Measurements from ENCODE around the gene NFKB1.
"Not testable (repeated sequence)": the region's sequence is repeated elsewhere in the genome, so short reads cannot be mapped to it uniquely, and the experiment has no call there.

NFKB1 gene, protein sequence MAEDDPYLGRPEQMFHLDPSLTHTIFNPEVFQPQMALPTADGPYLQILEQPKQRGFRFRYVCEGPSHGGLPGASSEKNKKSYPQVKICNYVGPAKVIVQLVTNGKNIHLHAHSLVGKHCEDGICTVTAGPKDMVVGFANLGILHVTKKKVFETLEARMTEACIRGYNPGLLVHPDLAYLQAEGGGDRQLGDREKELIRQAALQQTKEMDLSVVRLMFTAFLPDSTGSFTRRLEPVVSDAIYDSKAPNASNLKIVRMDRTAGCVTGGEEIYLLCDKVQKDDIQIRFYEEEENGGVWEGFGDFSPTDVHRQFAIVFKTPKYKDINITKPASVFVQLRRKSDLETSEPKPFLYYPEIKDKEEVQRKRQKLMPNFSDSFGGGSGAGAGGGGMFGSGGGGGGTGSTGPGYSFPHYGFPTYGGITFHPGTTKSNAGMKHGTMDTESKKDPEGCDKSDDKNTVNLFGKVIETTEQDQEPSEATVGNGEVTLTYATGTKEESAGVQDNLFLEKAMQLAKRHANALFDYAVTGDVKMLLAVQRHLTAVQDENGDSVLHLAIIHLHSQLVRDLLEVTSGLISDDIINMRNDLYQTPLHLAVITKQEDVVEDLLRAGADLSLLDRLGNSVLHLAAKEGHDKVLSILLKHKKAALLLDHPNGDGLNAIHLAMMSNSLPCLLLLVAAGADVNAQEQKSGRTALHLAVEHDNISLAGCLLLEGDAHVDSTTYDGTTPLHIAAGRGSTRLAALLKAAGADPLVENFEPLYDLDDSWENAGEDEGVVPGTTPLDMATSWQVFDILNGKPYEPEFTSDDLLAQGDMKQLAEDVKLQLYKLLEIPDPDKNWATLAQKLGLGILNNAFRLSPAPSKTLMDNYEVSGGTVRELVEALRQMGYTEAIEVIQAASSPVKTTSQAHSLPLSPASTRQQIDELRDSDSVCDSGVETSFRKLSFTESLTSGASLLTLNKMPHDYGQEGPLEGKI

GRCh38 chr4:102500696-102501446 lies at the start of gene NFKB1:
Gene NFKB1 (plus strand): TSS chr4:102501359. CDS start chr4:102525519, 24,160 bp downstream.
- DNase-seq, result peak; percentile 36 to 61

GRCh38 chr4:102452854-102453253 lies 48.3 kb upstream of the NFKB1 start:
- no peak for DNase-seq

DNA sequence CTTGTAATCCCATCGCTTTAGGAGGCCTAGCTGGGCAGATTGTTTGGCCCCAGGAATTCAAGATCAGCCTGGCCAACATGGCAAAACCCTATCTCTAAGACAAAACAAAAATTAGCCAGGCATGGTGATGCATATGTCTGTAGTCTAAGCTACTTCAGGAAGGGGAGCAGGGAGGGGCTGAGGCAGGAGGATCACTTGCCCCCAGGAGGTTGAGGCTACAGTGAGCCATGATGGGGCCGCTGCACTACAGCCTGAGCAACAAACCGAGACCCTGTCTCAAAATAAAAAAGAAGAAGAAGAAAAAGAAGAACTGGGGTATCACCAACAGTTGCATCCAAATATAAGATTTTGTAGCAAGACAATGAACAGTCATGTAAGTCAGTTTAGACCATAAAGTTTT lies 47.3 kb upstream of the NFKB1 start:
- no peak for DNase-seq

DNA sequence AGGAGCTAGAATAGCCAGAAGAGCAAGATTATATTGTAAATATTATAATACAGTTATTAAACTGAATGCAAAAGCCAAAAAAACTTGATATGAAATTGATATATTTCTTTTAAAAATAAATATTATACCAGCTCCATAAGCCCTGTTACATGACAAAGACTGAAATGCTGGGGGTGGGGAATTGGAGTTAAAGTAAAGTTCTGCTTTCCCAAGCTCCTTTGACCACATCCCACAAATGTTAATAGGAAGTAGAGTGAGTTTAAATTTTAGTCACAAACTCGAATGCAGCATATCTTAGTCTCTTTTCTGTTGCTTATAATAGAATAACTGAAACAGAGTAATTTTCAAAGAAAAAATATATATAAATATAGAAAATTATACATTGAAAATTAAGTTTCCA lies 46.9 kb upstream of the NFKB1 start:
- DNase-seq, result no peak

DNA sequence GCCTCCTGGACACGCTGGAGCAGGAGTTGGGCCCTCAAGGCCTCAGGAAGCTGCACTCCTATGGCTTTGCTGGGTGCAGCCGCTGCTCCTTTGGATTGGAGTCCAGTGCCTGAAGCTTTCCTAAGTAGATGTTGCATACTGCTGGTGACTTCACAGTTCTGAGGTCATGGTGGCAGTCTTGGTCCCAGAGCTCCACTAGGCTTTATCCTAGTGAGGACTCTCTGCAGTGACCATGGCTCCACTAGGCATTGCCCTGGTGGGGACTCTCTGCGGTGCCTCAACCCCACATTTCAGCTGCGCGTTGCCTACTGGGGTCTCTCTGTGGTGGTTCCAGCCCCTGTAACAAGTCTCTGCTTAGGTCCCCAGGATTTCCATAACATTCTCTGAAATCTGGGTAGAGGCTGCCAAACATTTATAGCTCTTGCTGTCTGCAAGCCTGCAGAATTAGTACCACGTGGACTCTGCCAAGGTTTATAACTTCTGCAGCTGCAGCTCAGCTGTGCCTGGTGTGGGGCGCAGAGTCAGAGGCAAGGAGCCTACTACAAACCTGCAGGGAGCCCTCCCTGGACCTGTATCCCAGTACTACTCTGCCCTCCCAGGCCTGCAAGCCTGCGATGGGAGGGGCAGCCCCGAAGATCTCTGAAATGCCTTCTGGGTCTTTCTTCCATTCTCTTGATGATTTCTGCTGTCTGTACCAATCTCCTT lies 46.0 kb upstream of the NFKB1 start:
- DNase-seq, result no peak

DNA sequence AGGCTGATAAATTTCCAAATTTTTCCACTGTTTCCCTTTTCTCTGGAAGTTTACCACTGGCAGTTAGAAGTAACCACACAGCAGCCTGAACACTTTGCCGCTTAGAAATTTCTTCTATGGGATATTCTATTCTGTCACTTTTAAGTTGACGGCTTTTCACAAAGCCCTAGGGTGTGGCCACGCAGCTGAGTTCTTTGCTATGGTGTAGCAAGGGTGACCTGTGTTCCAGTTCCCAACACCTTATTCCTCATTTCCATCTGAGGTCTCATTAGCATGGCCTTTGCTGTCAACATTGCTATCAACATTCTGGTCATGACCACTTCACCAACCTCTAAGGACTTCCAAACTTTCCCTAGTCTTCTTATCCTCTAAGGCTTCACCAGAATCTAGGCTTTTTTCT lies 45.4 kb upstream of the NFKB1 start:
- DNase-seq, result no peak

DNA sequence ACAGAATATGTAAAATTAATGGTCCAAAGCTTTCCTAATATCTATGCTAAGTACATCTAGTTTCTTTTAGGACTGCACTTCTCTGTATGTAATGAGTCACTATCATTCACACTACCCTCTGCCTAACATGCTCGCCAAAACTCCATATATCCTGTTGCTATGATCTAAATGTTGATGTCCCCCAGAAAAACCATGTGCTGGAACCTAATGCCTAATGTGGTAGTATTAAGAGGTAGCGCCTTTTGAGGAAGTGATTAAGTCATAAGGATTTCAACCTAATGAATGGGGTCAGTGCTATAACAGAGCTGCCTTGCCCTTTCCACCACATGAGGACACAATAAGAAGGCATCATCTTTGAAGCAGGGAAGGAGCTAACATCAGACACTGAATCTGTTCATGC lies 34.9 kb upstream of the NFKB1 start:
- no peak for DNase-seq

DNA sequence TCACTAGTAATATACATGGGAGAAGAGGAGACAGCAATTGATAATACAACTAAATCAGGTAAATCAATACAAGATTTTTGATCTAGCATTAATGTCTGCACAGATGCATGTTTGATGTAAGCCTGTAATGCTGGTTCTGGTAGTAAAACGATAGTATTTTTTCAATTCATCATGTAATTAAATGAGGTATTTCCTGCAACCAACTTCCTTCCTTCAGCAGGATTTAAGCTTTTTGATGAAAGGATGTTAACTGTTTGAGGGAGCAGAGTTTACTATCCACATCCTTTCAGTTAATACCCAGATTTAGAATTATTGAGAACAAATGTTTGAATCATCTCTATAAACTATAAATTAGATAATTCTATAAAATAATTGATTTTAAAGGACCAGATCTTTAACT lies 31.4 kb upstream of the NFKB1 start:
- no peak for DNase-seq

- no peak for DNase-seq
Measured at GRCh38 chr4:102472441-102473013, 28.6 kb upstream of the NFKB1 start.

DNA sequence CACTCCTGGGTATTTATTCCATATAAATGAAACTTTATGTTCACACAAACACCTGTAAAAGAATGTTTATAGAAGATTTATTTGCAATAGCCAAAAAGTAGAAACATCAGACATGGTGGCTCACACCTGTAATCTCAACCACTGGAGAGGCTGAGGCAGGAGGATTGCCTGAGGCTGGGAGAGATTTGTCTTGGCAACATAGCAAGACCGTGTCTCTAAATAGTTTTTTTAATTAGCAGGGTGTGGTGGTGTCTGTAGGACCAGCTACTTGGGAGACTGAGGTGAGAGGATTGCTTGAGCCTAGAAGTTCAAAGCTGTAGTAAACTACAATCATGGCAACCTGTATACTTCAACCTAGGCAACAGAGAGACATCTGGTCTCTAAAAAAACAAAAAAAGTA lies 27.7 kb upstream of the NFKB1 start:
- DNase-seq, result no peak

DNA sequence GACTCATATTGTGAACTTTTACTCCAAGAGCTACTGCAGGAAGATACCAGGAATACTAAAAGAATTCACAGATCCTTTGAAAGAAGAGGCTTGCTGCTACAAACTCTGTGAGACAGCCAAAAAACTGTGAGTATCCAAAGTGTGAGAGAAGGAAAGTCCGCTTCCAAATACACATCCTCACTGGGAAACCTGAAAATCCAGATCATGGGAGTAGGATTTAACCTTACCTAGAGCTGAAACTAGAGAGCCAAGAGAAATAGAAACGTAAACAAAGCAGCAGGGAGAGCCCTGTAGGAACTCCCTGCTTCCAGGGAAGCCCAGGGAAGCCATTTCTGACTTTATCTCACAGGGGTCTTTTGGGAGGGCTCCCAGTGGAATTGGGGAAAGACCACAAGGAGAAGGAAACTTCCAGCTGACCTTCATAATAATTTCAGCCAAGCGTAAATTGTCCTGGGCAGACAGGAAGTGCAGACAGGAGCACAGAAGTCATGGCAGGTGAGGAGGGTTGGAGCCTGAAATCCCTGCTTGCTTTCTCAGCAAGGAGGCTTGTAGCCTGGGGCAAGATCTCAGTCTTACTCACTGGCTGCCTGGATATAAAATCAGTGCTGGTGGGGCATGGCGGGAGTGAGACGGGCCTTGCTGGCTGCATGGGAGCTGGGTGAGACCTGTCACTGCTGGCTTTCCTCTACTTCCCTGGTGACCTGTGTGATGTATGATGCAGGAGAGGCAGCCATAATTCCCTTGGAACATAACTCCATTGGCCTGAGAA lies 26.2 kb upstream of the NFKB1 start:
- DNase-seq, result peak in 1 of 2 experiments; percentile 7

DNA sequence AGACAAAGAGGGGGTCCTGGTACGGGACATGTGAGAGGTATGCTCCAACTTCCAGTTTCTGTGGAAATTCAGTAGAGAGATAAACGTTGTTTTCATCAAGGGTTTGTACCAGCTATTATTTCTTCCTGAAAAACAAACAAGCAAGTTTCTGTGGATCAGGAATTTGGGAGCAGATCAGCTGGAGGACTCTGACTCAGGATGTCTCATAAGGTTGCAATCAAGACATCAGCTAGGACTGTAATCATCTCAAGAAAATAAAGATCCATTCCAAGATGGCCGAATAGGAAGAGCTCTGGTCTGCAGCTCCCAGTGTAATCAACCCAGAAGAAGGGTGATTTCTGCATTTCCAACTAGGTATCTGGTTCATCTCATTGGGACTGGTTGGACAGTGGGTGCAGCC lies 23.5 kb upstream of the NFKB1 start:
- DNase-seq, result no peak

GRCh38 chr4:102478186-102478585 lies 23.0 kb upstream of the NFKB1 start:
- no peak for DNase-seq

DNA sequence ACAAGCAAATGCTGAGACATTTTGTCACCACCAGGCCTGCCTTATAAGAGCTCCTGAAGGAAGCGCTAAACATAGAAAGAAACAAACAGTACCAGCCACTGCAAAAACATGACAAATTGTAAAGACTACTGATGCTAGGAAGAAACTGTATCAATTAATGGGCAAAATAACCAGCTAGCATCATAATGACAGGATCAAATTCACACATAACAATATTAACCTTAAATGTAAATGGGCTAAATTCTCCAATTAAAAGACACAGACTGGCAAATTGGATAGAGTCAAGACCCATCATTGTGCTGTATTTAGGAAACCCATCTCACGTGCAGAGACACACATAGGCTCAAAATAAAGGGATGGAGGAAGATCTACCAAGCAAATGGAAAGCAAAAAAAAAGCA lies 21.3 kb upstream of the NFKB1 start:
- DNase-seq, result not testable (repeated sequence)

DNA sequence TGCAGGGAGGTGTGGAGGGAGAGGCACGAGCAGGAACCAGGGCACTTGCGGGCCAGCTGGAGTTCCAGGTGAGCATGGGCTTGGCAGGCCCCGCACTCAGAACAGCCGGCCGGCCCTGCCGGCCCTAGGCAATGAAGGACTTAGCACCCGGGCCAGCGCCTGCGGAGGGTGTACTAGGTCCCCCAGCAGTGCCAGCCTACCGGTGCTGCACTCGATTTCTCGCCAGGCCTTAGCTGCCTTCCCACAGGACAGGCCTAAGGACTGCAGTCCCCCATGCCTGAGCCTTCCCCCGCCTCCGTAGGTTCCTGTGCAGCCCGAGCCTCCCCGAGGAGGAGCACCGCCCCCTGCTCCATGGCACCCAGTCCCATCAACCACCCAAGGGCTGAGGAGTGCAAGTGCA lies 18.0 kb upstream of the NFKB1 start:
- DNase-seq, result no peak

- not testable (repeated sequence) for DNase-seq
Measured at GRCh38 chr4:102483990-102484692, 17.0 kb upstream of the NFKB1 start.

GRCh38 chr4:102492531-102493241 lies 8.5 kb upstream of the NFKB1 start:
- no peak for DNase-seq

GRCh38 chr4:102493257-102493656 lies 7.9 kb upstream of the NFKB1 start:
- no peak for DNase-seq

- DNase-seq, result peak; percentile 33 to 80
Measured at GRCh38 chr4:102493794-102494193, 7.4 kb upstream of the NFKB1 start.

- DNase-seq, result no peak
Measured at GRCh38 chr4:102494603-102495002, 6.6 kb upstream of the NFKB1 start.

Data from NCI-H2081 (cell line).